22Rv1 (cell line): ENCODE data around the gene USP6.
"Not testable (repeated sequence)": the region's sequence is repeated elsewhere in the genome, so short reads cannot be mapped to it uniquely, and the experiment has no call there.

ENCODE experiments used
- H3K27ac ChIP-seq: fragments of 450-650 bp; 2 replicates; pipeline ENCODE4 v1.5.1; 2017
- CTCF ChIP-seq: fragments of 450-650 bp; IDR thresholded peaks from 2 replicates; pipeline ENCODE4 v1.5.1; 2017; ENCODE audit warnings: mild to moderate bottlenecking
- ZFX ChIP-seq: fragments of 450-650 bp; IDR thresholded peaks from 2 replicates; pipeline ENCODE4 v1.6.1; 2017; ENCODE audit warnings: antibody characterized with exemption, borderline replicate concordance

Gene USP6

DNA sequence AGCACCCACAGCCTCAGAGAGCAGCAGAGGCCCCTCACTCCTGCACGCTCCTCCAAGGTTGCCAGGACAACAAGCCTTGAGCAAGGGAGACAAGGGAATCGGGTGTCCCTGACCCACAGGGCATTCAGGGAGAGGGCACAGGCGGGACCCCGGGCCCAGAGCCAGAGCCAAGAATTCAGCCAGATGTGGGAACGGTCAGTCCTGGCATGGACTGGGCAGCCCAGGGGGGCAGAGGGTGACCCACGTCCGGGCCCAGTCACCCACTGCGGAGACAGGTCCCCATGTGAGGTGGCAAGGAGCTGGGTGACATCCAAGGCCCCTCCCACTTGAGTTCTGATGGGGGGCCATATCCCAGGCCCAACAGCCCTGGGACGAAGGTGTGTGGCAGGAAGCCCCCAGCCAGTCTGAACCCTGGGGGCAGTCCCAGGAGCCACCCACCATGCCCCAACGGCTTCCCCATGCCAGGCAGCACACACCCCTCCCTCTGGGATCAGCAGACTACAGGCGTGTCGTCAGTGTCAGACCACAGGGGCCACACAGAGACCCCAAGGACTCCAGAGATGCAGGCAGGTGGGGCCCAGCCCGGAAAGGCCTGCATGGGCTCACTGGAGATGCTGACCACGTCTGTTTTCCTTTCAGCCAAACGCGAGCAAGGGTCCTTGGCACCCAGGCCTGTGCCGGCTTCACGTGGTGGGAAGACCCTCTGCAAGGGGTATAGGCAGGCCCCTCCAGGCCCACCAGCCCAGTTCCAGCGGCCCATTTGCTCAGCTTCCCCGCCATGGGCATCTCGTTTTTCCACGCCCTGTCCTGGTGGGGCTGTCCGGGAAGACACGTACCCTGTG is 23.0 kb downstream of the USP6 start:
- TF ChIP-seq ZFX (no peak), CTCF (no peak)
- H3K27ac ChIP-seq, result no peak overlapping the region

DNA sequence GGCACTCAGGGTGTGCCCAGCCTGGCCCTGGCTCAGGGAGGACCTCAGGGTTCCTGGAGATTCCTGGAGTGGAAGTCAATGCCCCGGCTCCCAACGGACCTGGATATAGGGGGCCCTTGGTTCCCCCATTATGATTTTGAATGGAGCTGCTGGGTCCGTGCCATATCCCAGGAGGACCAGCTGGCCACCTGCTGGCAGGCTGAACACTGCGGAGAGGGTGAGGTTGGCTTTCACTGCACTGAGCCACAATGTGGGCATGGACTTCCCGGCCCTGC is 23.6 kb downstream of the USP6 start:
- TF ChIP-seq ZFX (no peak), CTCF (no peak)

GRCh38 chr17:5142877-5143276 is 27.0 kb downstream of the USP6 start:
- not testable (repeated sequence) for H3K27ac ChIP-seq

More for the DNA sequence above, 23.6 kb downstream of the USP6 start:
- no peak overlapping the region for H3K27ac ChIP-seq

DNA sequence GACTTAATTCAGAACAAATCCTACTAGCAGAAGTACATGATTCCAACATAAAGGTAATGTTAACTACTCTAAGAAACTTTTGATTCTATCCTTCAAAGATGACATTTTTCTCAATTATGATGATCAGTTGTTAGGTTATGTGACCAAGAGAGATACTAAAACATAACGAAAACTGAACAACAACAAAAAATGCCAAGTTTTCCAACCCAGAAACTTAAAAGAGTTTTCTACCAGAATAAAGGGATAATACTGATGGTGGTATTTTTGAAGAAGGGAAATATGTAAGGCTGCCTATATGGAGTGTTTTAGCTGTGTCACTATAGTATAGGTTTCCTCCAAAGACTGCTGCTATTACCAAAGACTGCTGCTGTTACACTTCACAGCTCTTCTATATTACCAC is 30.3 kb downstream of the USP6 start:
- not testable (repeated sequence) for H3K27ac ChIP-seq

DNA sequence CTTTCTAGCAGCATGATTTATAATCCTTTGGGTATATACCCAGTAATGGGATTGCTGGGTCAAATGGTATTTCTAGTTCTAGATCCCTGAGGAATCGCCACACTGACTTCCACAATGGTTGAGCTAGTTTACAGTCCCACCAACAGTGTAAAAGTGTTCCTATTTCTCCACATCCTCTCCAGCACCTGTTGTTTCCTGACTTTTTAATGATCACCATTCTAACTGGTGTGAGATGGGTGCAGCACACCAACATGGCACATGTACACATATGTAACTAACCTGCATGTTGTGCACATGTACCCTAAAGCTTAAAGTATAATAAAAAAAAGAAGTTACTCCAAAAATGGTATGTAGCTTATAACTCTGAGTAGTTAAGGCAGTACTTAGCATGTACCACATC is 44.9 kb downstream of the USP6 start:
- not testable (repeated sequence) for H3K27ac ChIP-seq

GRCh38 chr17:5161793-5162192 is 46.0 kb downstream of the USP6 start:
- H3K27ac ChIP-seq, result not testable (repeated sequence)

DNA sequence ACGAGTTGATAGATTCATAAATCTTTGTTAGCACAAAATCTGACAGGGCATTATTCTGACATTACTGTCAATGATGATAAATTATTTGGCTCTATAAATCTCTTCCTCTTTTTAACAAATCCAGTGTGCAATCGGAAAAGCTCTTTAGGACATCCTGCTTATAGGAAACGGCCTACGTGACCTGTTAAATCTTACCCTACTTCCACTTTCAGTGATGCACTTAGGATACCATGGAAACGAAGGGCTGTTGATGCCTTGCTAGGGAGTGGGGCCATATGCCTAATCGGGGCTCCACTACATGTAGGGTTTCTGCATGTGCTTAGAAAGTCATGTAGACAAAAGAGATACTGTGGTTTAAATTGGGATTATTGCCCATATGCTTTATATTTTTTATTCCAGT is 48.6 kb downstream of the USP6 start:
- H3K27ac ChIP-seq, result no peak overlapping the region
- TF ChIP-seq ZFX (no peak), CTCF (no peak)

DNA sequence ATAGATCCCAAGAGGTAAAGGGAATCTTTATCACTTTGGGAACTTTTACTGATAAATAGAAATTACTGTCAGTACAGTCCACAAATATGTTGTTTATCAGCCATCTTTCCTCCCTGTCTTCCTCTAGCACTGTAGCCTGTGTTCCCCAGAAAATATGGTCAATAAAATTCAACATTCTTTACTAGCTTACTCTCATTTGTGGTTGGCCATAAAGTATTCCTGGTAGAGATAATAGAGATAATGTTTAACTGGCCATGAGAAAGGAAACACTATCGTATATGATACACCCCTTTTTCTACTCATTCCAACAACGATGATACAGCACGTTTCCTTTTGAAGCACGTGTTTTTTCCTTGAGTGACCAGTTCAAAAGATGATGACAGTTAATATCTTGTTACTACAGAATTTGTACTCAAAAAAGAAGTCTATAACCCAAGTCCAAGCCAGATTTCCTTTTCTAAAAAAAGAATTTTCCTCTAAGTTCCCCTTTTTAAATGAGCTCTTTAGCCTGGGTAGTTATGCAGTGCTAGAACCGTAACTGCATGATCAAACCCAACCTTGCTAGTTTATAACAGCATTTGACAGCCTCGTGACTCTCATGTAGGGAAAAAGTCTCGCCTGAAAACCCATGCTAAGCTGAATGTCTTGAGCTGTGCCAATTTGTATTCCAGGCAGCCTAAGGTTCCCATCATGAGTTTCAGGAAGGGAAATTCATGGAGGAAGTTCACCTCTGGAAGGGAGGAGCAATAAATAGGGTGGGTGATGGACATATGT is 50.1 kb downstream of the USP6 start:
- not testable (repeated sequence) for H3K27ac ChIP-seq

GRCh38 chr17:5175027-5175426 is 59.2 kb downstream of the USP6 start:
- H3K27ac ChIP-seq, result not testable (repeated sequence)

- no peak for TF ChIP-seq ZFX
- no peak for TF ChIP-seq CTCF
These were observed 63.2 kb downstream of the USP6 start for GRCh38 chr17:5179003-5179402.

More at GRCh38 chr17:5179003-5179402, 63.2 kb downstream of the USP6 start:
- no peak overlapping the region for H3K27ac ChIP-seq
